ENCODE data around the gene ZNF319.

DNA sequence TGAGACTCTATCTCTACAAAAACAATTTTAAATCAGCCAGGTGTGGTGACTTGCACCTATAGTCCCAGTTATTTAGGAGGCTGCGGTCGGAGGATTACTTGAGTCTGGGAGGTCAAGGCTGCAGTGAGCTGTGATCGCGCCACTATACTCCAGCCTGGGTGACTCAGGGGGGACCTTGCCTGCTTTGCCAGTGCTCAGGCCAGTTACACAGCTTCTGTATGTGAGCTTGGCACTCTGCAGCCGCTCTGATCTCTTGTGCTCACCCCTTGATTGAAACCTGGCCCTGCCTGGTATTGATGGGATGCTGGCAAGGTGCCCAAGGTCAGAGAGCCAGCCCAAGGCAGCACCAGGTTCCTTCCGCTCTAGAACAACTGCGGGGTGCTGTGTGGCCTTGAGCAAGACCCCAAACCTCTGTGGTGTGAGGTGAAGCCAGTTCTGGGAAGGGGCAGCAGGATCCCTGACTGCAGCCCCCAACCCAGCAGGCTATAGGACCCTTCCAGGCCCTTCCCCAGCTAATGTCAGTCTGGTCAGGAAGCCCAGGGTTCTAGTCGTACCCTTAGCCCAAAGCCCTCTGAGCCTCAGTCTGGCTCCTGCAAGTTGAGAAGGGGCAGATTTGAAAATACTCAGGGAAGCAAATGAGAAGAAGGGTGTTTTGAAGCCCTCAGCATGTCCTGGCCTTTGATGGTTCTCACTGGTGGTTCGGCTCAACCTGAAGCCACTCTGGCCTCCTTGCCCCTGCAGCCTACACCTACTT is 44.0 kb upstream of the ZNF319 start:
- no peak for TF ChIP-seq EZH2 (IDR thresholded peaks at IDR 0.05; ENCODE audit: insufficient read depth, low read length)
- TF ChIP-seq, protein P1, sequence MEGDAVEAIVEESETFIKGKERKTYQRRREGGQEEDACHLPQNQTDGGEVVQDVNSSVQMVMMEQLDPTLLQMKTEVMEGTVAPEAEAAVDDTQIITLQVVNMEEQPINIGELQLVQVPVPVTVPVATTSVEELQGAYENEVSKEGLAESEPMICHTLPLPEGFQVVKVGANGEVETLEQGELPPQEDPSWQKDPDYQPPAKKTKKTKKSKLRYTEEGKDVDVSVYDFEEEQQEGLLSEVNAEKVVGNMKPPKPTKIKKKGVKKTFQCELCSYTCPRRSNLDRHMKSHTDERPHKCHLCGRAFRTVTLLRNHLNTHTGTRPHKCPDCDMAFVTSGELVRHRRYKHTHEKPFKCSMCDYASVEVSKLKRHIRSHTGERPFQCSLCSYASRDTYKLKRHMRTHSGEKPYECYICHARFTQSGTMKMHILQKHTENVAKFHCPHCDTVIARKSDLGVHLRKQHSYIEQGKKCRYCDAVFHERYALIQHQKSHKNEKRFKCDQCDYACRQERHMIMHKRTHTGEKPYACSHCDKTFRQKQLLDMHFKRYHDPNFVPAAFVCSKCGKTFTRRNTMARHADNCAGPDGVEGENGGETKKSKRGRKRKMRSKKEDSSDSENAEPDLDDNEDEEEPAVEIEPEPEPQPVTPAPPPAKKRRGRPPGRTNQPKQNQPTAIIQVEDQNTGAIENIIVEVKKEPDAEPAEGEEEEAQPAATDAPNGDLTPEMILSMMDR (IDR thresholded peaks at IDR 0.05; ENCODE audit: insufficient read depth, low read depth, low read length), result no peak

Data from astrocyte (in vitro differentiated cells and primary cell).